Choroid plexus epithelial cell (primary cell): Measurements from ENCODE around the gene CTSA.
A peak's percentile ranks its signal among the peaks of the same experiment; 100 is the strongest.

Source experiments
- DNase-seq: peaks from one replicate; pipeline ENCODE4 v3.0.0-alpha.2; 2010; ENCODE audit warnings: low read depth
- H3K4me3 ChIP-seq: 2 replicates; pipeline ENCODE4 v1.5.1; 2011; ENCODE audit warnings: low read depth, mild to moderate bottlenecking, control low read depth, low read length, moderate library complexity
- TF ChIP-seq, protein P1 (sequence below): conservative IDR thresholded peaks from 2 replicates; pipeline ENCODE4 v1.5.1; 2011; ENCODE audit warnings: low read depth, mild to moderate bottlenecking, control low read depth, inconsistent platforms, low read length, moderate library complexity

The CTSA gene

DNA sequence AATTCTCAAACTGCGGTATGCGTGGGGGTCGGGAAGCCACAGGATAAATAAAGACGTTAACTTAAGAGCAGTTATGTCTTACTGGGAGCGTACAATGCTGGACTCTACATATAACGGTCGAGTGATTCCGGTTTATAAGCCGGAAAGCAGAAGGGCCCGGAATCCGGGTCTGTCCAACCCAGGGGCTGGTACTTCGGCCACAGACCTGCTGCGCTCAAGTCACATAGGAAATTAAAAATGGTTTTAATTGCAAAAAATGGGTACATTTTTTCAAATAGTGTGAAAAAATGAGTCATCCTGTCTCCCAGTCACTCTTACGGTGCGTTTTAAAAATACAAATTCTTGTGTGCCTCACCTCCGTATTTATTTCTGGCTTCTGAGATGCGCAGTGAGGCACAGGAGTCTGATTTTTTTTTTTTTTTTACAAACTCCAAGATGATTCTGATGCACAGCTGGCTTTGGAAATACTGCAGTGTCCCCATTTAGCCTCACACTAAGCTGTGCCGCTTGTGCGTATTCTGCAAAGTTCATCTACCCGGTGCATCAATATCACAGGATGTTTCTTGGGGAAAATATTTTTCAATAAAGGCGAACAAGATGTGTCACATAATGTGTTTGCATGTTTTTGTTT is 44.4 kb downstream of the CTSA start:
- peak overlapping the region; percentile 69 for H3K4me3 ChIP-seq
- peak; percentile 64 for DNase-seq
- TF ChIP-seq, protein P1, sequence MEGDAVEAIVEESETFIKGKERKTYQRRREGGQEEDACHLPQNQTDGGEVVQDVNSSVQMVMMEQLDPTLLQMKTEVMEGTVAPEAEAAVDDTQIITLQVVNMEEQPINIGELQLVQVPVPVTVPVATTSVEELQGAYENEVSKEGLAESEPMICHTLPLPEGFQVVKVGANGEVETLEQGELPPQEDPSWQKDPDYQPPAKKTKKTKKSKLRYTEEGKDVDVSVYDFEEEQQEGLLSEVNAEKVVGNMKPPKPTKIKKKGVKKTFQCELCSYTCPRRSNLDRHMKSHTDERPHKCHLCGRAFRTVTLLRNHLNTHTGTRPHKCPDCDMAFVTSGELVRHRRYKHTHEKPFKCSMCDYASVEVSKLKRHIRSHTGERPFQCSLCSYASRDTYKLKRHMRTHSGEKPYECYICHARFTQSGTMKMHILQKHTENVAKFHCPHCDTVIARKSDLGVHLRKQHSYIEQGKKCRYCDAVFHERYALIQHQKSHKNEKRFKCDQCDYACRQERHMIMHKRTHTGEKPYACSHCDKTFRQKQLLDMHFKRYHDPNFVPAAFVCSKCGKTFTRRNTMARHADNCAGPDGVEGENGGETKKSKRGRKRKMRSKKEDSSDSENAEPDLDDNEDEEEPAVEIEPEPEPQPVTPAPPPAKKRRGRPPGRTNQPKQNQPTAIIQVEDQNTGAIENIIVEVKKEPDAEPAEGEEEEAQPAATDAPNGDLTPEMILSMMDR: no peak

DNA sequence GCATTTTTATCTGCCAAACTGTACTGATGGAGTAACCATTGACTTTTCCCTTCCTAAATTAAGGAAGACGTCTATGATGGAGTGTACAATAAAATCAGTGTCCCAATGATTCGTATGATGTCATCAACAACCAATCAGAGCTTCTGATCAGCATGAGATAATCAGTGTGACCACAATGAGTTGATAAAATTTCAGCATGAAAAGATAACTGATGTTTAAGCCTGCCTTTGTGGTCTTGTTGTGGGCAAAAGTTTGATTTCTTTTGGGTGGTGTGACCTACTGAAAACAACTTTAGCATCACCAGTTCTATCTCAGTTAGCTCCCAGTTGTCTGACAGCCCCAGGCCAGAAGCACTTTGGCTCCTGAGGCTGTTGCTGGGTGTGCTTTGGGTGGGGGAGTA is 46.6 kb downstream of the CTSA start:
- no peak overlapping the region for H3K4me3 ChIP-seq
- TF ChIP-seq, protein P1: no peak
- DNase-seq: no peak

DNA sequence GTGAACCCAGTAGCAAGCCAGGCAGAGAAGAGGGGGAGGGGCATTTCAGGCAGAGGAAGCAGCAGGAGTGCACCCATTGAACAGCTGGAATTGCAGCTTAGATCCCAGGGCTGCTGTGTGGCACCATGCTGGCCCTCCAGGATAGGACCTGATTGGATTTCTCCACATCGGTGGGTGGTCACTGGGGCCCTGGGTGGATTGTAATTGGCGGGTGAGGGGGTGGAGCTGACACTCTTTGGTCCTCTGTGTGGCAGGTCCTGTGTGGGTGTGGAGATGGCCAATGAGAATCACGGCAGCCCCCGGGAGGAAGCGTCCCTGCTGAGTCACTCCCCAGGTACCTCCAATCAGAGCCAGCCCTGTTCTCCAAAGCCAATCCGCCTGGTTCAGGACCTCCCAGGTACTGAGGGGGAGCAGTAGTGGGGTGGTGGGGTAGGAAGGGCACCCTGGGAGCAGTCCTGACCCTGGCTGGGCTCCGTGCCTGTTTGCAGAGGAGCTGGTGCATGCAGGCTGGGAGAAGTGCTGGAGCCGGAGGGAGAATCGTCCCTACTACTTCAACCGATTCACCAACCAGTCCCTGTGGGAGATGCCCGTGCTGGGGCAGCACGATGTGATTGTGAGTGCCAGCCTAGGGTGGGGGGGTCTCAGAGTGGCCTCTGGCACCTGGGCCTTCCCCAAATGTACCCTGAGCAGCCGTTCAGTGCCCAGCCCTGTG is 47.7 kb downstream of the CTSA start:
- TF ChIP-seq, protein P1: no peak
- no peak overlapping the region for H3K4me3 ChIP-seq
- no peak for DNase-seq

DNA sequence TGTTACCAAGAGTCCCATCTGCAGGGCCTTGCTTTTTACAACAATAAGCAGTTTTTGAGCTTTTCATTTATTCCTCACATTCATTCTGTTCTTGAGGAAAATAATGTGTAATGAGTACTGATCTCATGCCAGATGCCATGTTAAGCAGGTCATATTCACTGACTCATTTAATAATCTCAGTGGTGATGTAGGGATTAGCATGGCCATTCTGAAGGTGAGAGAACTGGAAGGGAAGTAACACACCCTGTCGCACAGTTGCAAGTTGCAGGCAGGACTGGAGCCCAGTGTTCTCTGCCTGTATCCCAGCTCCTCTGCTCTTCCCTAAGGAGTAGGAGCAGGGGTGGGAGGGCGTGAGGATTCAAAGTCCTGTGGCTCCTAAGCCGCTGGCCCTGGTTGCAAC is 48.9 kb downstream of the CTSA start:
- TF ChIP-seq, protein P1: no peak
- no peak for DNase-seq
- no peak overlapping the region for H3K4me3 ChIP-seq

DNA sequence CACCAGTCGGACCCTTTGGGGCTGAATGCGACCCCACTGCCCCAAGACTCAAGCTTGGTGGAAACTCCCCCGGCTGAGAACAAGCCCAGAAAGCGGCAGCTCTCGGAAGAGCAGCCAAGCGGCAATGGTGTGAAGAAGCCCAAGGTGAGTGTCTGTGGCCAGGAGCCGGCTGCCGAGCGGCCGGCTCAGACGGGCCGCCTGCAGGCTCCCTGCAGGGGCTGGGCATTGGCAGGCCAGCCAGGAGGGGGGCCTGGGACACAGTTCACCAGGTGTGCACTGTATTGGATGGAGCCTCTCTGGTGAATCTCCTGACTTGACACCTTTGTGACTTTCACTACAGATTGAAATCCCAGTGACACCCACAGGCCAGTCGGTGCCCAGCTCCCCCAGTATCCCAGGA is 49.3 kb downstream of the CTSA start:
- no peak for DNase-seq
- TF ChIP-seq, protein P1: no peak
- no peak overlapping the region for H3K4me3 ChIP-seq

DNA sequence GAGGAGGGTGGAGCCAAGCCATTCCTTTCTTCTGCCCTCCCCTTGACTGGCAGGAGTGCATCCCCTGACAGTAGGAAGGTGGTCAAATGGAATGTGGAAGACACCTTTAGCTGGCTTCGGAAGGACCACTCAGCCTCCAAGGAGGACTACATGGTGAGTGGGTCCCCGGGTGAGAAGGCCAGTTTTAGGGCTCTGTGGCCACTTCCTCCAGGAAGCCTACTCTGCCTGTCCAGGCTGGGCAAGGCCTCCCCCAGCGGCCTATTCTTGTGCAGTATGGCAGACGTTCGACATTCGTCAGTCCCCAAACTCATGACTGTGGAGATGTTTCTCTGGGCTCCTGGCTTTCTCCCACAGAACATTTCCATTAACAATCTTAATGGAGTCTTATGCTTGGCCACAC is 52.5 kb downstream of the CTSA start:
- TF ChIP-seq, protein P1: no peak
- H3K4me3 ChIP-seq: no peak overlapping the region

More for the DNA sequence above, 52.5 kb downstream of the CTSA start:
- DNase-seq: no peak
